ENCODE data around the gene NHSL2.

GRCh38 chrX:72025236-72025770, 114.7 kb downstream of the NHSL2 start:
- TF ChIP-seq POLR2AphosphoS5 (IDR thresholded peaks at IDR 0.05; ENCODE audit: low read depth, low read length) (no peak), POLR2A (IDR thresholded peaks at IDR 0.05; ENCODE audit: low read depth, low read length) (no peak), TAF1 (IDR thresholded peaks at IDR 0.05; ENCODE audit: borderline replicate concordance, low read depth, low read length) (no peak)
